GM10266 (cell line): Measurements from ENCODE around the gene FAAP100.
A peak's percentile ranks its signal among the peaks of the same experiment; 100 is the strongest.

Experiments
- DNase-seq: peaks from one replicate; pipeline ENCODE4 v3.0.0; 2012; ENCODE audit errors: extremely low spot score
- CTCF ChIP-seq: IDR thresholded peaks from 2 replicates; pipeline ENCODE4 v1.5.1; 2012; ENCODE audit warnings: mild to moderate bottlenecking, low read depth; ENCODE audit not compliant: control insufficient read depth, insufficient read depth; ENCODE audit errors: missing control alignments

The FAAP100 gene

DNA sequence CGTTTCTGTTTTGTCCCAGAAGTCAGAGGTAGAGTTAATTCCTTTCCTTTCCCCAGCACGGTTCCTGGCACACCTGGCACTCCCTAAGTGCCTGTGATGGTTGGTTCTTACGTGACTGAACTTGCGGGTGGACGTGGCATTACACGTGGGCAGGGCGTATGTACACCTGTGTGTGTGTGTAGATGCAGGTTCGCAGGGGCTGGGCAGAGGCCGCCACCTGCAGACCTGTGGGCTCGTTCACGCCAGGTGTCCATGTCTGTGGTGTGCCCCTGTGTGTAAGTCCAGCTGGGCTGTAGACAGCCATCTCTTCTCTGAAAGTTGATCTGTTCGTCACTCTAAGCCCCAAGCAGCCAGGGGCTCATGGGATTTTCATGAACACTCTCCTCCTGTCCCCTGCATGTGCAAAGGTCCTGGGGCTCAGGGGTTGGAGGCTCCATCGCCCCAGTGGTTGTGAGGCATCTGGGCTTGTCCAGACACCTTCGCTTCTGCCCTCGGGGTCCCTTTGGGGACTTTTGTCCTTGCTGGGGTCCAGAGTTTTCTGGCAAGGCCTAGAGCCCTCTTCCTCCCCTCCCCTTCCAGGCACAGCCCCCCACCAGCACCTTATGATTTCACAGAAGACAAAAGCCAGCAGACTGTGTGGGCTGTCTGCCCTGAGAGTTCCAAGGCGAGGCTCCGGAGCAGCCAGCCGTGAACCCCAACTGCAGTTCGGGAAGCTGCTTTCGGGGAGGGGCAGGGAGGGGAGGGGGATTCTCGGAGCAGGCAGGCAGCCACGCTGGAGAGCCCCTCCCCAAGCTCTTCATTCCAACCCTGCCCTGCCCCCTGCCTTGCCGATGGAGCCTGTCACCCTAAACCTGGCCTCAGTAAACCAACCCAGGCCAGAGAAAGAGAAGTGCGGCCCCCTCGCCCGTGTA lies 29.4 kb downstream of the FAAP100 start:
- peak; percentile 7 for TF ChIP-seq CTCF
- no peak for DNase-seq

GRCh38 chr17:81520021-81520901 lies 31.9 kb downstream of the FAAP100 start:
- DNase-seq, result no peak
- TF ChIP-seq CTCF, result no peak

DNA sequence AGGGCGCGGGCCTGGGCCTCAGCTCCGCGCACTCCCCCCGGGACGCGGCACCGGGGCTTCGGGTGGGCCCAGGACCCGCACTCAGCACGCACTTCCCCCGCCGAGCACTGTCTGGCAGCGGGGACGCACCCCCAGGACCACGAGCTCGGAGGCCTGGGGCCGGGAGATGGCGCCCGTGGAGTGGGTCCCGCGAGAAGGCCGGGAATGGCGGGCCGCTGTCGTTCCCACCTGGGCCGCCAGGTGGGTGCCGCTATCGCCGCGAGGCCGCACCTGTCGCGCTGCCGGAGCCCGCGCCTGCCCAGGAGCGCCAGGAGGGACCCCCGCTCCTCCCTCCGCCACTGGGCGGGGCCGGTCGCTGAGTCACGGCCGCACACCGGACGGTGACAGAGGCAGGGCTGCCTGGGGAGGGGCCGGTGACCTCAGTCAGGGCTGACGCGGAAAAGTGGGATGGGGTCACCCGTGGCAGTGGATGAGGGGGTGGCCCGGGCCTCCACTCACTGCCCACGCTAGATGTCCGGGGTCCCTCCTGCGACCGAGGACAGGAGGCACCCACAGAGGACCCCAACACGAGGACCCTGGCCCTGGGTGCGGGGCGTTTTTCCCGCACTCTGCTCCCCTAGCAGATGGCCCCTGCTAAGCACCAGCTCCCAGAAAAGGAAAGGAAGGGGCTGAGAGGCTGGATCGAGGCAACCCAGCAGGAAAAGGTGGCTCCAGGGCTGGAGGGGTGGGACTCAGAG lies 32.7 kb downstream of the FAAP100 start:
- peak; percentile 78 for DNase-seq
- TF ChIP-seq CTCF, result peak; percentile 59

DNA sequence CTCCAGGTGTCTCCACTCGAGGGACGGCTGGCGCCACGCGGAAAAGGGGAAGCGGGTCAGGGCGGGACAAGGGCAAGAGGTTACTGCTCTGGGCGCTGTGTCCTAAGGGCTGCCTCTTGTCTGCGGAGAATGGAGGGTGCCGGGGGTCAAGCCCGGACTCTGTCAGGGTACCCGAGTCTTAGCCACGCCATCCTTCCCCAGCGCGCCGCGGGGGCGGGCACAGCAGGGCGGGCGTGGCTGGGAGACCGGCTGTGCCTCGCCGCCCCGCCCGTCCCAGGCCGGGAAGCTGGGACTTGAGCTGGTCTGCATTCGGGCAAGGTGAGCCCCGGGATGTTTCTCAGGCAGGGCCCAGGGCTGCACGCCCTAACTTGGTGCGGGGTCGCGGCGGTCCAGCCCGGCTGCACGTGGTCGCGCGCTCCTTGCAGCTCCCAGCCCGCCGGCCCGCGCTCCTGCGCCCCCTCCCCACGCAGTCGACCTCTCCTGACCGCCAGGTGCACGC lies 33.3 kb downstream of the FAAP100 start:
- no peak for TF ChIP-seq CTCF
- DNase-seq, result peak; percentile 74

DNA sequence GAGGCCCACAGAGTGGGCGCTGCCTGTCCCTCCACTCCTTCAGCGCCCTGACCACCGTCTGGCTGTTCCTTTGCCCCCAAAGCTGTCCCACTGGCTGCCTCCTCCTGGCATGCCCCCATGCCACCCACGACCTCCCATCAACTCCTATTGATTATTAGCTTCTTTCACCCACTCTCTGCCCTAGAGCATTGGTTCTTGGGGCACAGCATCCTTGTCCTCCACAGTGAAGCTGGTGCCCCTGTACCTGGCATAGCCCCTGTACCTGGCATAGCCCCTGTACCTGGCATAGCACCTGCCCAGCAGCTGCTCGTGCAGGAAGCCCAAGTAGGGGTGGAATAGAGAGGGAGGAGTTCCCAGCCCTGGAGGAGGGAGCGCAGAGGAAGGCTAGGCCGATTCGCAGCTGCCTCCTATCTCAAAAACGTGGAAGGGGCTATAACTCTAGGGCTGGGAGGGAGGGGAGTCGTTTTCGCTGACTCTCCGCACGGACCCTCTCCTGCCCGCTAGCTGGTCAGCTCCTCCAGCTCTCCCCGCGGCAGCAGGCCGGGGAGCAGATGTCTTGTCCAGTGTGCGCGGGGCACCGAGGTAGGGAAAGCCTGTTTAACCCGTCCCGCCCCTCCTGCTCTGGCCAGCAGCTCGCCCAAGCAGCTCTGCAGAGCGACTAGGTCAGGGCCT lies 33.9 kb downstream of the FAAP100 start:
- TF ChIP-seq CTCF, result no peak
- DNase-seq, result no peak

DNA sequence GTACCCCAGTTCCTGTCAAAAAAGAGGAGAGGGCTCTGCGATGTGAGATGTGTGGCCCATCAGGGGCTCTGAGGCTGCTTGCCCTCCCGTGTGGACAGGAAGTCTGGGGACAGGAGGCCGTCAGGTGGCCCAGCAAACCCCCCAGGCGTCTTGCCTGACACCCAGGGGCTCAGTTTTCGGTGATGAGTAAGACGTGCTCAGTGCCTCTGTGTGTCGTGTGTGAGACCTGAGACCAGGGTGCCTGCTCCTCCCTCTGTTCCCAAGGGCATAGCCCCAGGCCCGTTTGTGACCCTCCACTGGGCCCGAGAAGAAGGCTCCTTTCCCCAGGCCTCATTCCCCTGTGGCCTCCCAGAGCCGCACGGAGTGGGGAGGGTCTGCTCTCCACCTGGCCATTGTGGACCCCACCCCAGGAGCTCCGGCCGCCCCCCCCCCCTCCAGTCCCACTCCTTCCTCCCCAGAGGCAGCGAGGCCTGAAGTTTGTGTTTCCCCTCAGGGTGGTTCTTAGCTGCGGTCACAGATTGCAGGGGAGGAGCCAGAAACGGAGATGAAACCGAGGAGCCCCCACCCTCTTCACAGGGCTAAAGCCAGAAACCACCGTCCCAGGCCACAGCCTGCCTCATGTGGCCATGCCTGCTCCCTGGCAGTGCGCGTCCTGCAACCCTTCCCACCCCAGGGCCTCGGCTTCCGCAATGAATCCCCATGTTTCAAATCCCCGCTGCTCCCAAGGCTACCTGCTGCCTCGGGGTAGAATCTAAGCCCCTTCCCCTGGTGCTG lies 34.6 kb downstream of the FAAP100 start:
- peak; percentile 93 for DNase-seq
- TF ChIP-seq CTCF, result no peak
